GM12878 (cell line): ENCODE measurements around the gene IDH3A. TPM values are rescaled to one million over a fixed set of nuclear protein-coding genes. Genes with fewer than 3 reads are reported as not detected.

Experiments
- ATAC-seq: fragments of 200-7000 bp; cut with Tn5 transposase; 3 replicates; pipeline ENCODE4 v1.9.1; 2020; ENCODE audit warnings: mild to moderate bottlenecking, moderate library complexity
- BruUV-seq: library from RNA; stranded (reverse); fragments of 400-500 nt; replicated peaks from 2 replicates; lab custom pipeline; 2021; lab: Mats Ljungman, UMichigan
- CTCF ChIA-PET: fragments of 300-600 bp; sonication (Branson Sonifier 250); formaldehyde crosslinking; extraction: SDS; loops from one replicate; lab custom pipeline; 2021; ENCODE audit warnings: inconsistent platforms; lab: Yijun Ruan, JAX
- POLR2A ChIA-PET: fragments of 350-600 bp; formaldehyde crosslinking; extraction: SDS; loops from one replicate; lab custom pipeline; 2021; ENCODE audit warnings: inconsistent platforms; lab: Charles Lee
- RAD21 ChIA-PET: fragments of 300-600 bp; sonication (Branson Sonifier 250); formaldehyde crosslinking; loops from one replicate; lab custom pipeline; 2023; ENCODE audit warnings: antibody characterized with exemption; ENCODE audit not compliant: unreplicated experiment; lab: Charles Lee
- SMC1A ChIA-PET: fragments of 300-600 bp; sonication (Branson Sonifier 250); formaldehyde crosslinking; loops from one replicate; lab custom pipeline; 2023; ENCODE audit not compliant: unreplicated experiment, uncharacterized antibody; lab: Charles Lee
- DNase-seq: peaks from one replicate; pipeline ENCODE4 v3.0.0-alpha.2; 2011; ENCODE audit warnings: low read depth, low spot score
- FAIRE-seq: peaks from 3 replicates; lab custom pipeline; 2011; peaks lifted over from hg19 to GRCh38; lab: Jason Lieb, UNC
- H2AFZ ChIP-seq: 2 replicates; pipeline ENCODE4 v1.6.0; 2011; ENCODE audit warnings: low read depth, low read length, control low read depth; ENCODE audit not compliant: control insufficient read depth
- H3K27ac ChIP-seq: 2 replicates; pipeline ENCODE4 v1.5.1; 2011; ENCODE audit warnings: control low read depth; ENCODE audit not compliant: control insufficient read depth, insufficient read depth
- H3K27me3 ChIP-seq, 2 experiments: replicated peaks in 1 of 2; 2 replicates each; pipeline versions ENCODE4 v1.6.0 to v1.6.1; 2011; ENCODE audit warnings: low read length in 1 of 2; ENCODE audit not compliant: control insufficient read depth in 2 of 2, insufficient read depth in 2 of 2
- H3K36me3 ChIP-seq, 2 experiments: 2 replicates each; pipeline ENCODE4 v1.5.1; 2011; ENCODE audit warnings: low read length in 1 of 2; ENCODE audit not compliant: control insufficient read depth in 2 of 2, insufficient read depth in 2 of 2
- H3K4me1 ChIP-seq: 2 replicates; pipeline ENCODE4 v1.6.1; 2011; ENCODE audit warnings: mild to moderate bottlenecking, low read length, moderate library complexity, mixed read lengths; ENCODE audit not compliant: control insufficient read depth, insufficient read depth
- H3K4me2 ChIP-seq: 2 replicates; pipeline ENCODE4 v1.6.0; 2011; ENCODE audit warnings: control low read depth; ENCODE audit not compliant: control insufficient read depth, insufficient read depth
- H3K4me3 ChIP-seq: fragments of 200-600 bp; sonication (generic); 2 replicates; pipeline ENCODE4 v1.5.1; 2016
- H3K79me2 ChIP-seq: 2 replicates; pipeline ENCODE4 v1.6.0; 2011; ENCODE audit warnings: low read length; ENCODE audit not compliant: control insufficient read depth, insufficient read depth
- H3K9ac ChIP-seq: 2 replicates; pipeline ENCODE4 v1.8.0; 2011; ENCODE audit warnings: low read length, control low read depth, mixed read lengths; ENCODE audit not compliant: control insufficient read depth, insufficient read depth
- H3K9me3 ChIP-seq: replicated peaks from 3 replicates; pipeline ENCODE4 v1.5.1; 2011; ENCODE audit warnings: mild to moderate bottlenecking, low read length; ENCODE audit not compliant: control insufficient read depth, insufficient read depth
- H4K20me1 ChIP-seq: 2 replicates; pipeline ENCODE4 v1.6.0; 2011; ENCODE audit not compliant: control insufficient read depth, insufficient read depth
- BRCA1 ChIP-seq: IDR thresholded peaks from 2 replicates; pipeline ENCODE4 v1.6.1; 2011; ENCODE audit warnings: low read depth, low read length, improper control_type of control experiment
- FOXM1 ChIP-seq: IDR thresholded peaks from 2 replicates; pipeline ENCODE4 v1.6.1; 2012; ENCODE audit warnings: low read depth, mild to moderate bottlenecking, inconsistent platforms, low read length, moderate library complexity
- GABPA ChIP-seq: IDR thresholded peaks from 2 replicates; pipeline ENCODE4 v1.6.1; 2014; ENCODE audit warnings: antibody characterized with exemption, low read depth, mild to moderate bottlenecking, inconsistent platforms
- MLLT1 ChIP-seq: fragments of 450-650 bp; IDR thresholded peaks from 2 replicates; pipeline ENCODE4 v1.6.1; 2016; ENCODE audit warnings: mild to moderate bottlenecking
- NBN ChIP-seq: fragments of 450-650 bp; IDR thresholded peaks from 2 replicates; pipeline ENCODE4 v1.6.1; 2016
- NKRF ChIP-seq: fragments of 450-650 bp; conservative IDR thresholded peaks from 2 replicates; pipeline ENCODE4 v1.6.1; 2017; ENCODE audit warnings: mild to moderate bottlenecking, moderate library complexity
- POU2F2 ChIP-seq: IDR thresholded peaks from 3 replicates; pipeline ENCODE4 v1.6.1; 2011; ENCODE audit warnings: low read depth, mild to moderate bottlenecking, low read length, borderline replicate concordance
- RCOR1 ChIP-seq: conservative IDR thresholded peaks from 2 replicates; pipeline ENCODE4 v1.6.1; 2012; ENCODE audit warnings: low read depth, low read length, improper control_type of control experiment
- SKIL ChIP-seq: fragments of 450-650 bp; IDR thresholded peaks from 2 replicates; pipeline ENCODE4 v1.6.1; 2017; ENCODE audit warnings: mild to moderate bottlenecking, low read depth, inconsistent platforms; ENCODE audit not compliant: poor library complexity, severe bottlenecking
- YBX1 ChIP-seq: fragments of 450-650 bp; IDR thresholded peaks from 2 replicates; pipeline ENCODE4 v1.6.1; 2016; ENCODE audit warnings: antibody characterized with exemption
- YY1 ChIP-seq: IDR thresholded peaks from 2 replicates; pipeline ENCODE4 v1.6.1; 2011; ENCODE audit warnings: low read depth, mild to moderate bottlenecking, low read length
- whole genome bisulfite sequencing: methylation state at CpG from one replicate; pipeline ENCODE4 v1.1.6; 2016; ENCODE audit warnings: low lambda C conversion rate; ENCODE audit not compliant: insufficient replicate concordance, insufficient coverage; ENCODE audit errors: missing lambda C conversion rate; 5-methylcytosine and 5-hydroxymethylcytosine counted together
- in situ Hi-C: fragments of 300-500 bp; cut with MboI; formaldehyde crosslinking; loops from 9 replicates; pipeline ENCODE4 v1.14.3; 2018; ENCODE audit warnings: mixed read lengths
- intact Hi-C: fragments of 100-400 bp; cut with micrococcal nuclease; formaldehyde crosslinking; loops from one replicate; pipeline ENCODE4 v1.14.2; 2022; ENCODE audit not compliant: unreplicated experiment
- polyA plus RNA-seq, 11 experiments: library from polyadenylated mRNA; depleted of rRNA in 4 of 11; unstranded in 6 of 11; stranded (reverse) in 5 of 11; fragments of >200 nt; fragmentation: Nextera tagmentation in 4 of 11; fragmentation: Illumina TruSeq in 1 of 11; extraction: Ambion mirVana in 4 of 11; extraction: Trizol in 1 of 11; gene quantifications; 1 replicate in 1 of 11; 2 replicates in 10 of 11; pipeline versions ENCODE4 v1.2.1 to v1.2.3, GENCODE V29; 2011 to 2016; ENCODE audit warnings: inconsistent platforms in 2 of 11, missing spikeins in 2 of 11, low read depth in 1 of 11
- total RNA-seq, 4 experiments: library from RNA; depleted of rRNA in 3 of 4; stranded (reverse); fragments of >200 nt in 3 of 4; fragmentation: Illumina TruSeq in 1 of 4; extraction: Trizol in 1 of 4; gene quantifications; 2 replicates each; pipeline versions ENCODE4 v1.2.1 to v1.2.3, GENCODE V29; 2013 to 2021
- TF ChIP-seq, protein P1 (sequence below): fragments of 450-650 bp; IDR thresholded peaks from 2 replicates; pipeline ENCODE4 v1.6.1; 2014; ENCODE audit warnings: mild to moderate bottlenecking

The IDH3A gene
- total and polyA plus RNA-seq, 10 of the 15 experiments (the other 5 are each of a cell fraction or from before 2014, with no cell fraction given): 83.9 to 254 (median 195) TPM

GRCh38 chr15:78148392-78149067 is 632 bp upstream of the IDH3A start (continued):
- no peak; the same call in 1 of the 2 replicates for TF ChIP-seq NKRF
- peak; percentile 65 for TF ChIP-seq SKIL
- TF ChIP-seq, all 136 proteins: peak for 8

DNA sequence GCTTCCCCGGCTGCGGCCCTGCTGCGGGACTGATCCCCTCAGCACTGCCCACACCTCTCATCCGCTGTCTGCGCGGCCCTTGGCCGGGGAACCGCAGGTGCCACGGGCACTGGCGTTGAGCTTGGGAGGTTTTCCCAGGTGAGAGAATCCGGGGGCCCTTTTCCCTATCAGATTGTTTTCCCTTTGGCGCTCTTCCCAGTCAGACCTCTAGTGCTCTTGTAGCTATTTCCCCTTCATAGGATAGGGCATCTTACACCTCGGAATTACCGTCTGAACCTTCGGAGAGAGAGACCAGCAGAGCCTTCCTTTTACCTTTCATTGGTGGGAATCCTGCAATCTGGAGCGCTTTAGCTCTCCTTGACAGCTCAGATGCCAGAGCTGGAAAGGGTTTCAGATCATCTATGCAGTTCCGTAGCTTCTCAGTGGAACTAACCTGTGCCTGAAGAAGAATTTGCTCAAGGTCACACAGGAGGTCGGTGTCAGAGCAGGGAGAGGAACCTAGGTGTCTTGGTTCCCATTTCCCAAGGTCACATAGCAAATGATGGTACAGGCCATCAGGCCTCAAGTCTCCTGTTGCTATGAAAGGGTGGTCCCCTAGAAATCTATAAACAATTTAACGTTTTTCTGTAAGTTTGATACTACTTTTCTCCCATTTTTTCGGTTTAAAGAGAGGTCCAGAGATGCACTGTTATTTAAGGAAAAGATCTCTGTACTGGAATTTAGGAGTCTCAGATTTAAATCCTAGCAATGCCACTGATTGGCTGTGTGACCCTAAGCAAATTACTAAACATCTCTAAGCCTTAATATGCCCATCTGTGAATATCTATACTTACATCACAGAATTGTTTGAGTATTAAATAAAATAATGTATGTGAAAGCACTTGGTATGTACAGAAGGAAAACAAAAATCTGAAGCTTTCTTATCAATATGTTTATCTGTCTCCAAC is 916 bp downstream of the IDH3A start:
- RAD21 ChIA-PET: interaction anchor here (0.6 to 7.3 kb wide), 9 partner anchors 10 to 238 kb away, joined by 3 to 53 read pairs (median 5); partner anchors contain the start of gene CIB2
- CTCF ChIA-PET: interaction anchor here (1.1 to 4.5 kb wide), 8 partner anchors 18 to 45 kb away, joined by 3 to 38 read pairs (median 5); partner anchors contain the start of gene CIB2
- peaks cover 0 to 2% of the 10 kb centered on the region in 2 experiments; a peak in 2 of 4 replicates for H3K36me3 ChIP-seq
- WGBS: 1% methylated on average over 20 of the region's 20 CpGs
- FAIRE-seq (no peak), DNase-seq (no peak), ATAC-seq (peak; percentile 13)
- H3K9me3 ChIP-seq: no peaks in the 10 kb centered on the region
- H3K9ac ChIP-seq: peak overlapping the region; percentile 85
- H3K27ac ChIP-seq: peak overlapping the region; percentile 82
- no TSS peak for BruUV-seq
- SMC1A ChIA-PET: interaction anchor here (0.9 to 8.2 kb wide), 9 partner anchors 8 to 82 kb away, joined by 3 to 152 read pairs (median 3); no protein-coding TSS in a partner anchor
- in situ Hi-C loops: loop anchor here (25.0 kb wide), 1 partner anchor 837 kb away; no protein-coding TSS in a partner anchor
- H2AFZ ChIP-seq: peak overlapping the region; percentile 50
- H3K4me3 ChIP-seq: peak overlapping the region; percentile 85
- H3K27me3 ChIP-seq: no peaks in the 10 kb centered on the region
- peaks cover 61% of the 10 kb centered on the region for H3K79me2 ChIP-seq
- H4K20me1 ChIP-seq: no peaks in the 10 kb centered on the region
- H3K4me2 ChIP-seq: peak overlapping the region; percentile 92
- intact Hi-C loops: loop anchor here (2.0 kb wide), 2 partner anchors 17 to 19 kb away; partner anchors contain the start of gene CIB2
- peaks cover 13% of the 10 kb centered on the region for H3K4me1 ChIP-seq
- POLR2A ChIA-PET: interaction anchor here (0.7 to 4.8 kb wide), 8 partner anchors 11 to 84 kb away, joined by 3 to 75 read pairs (median 6); no protein-coding TSS in a partner anchor
- TF ChIP-seq MLLT1 (no peak), YY1 (no peak), YBX1 (no peak), RCOR1 (no peak), BRCA1 (no peak), FOXM1 (no peak), GABPA (no peak), POU2F2 (no peak), NBN (no peak)
- TF ChIP-seq, protein P1, sequence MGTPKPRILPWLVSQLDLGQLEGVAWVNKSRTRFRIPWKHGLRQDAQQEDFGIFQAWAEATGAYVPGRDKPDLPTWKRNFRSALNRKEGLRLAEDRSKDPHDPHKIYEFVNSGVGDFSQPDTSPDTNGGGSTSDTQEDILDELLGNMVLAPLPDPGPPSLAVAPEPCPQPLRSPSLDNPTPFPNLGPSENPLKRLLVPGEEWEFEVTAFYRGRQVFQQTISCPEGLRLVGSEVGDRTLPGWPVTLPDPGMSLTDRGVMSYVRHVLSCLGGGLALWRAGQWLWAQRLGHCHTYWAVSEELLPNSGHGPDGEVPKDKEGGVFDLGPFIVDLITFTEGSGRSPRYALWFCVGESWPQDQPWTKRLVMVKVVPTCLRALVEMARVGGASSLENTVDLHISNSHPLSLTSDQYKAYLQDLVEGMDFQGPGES: no peak
